Stimulated activated CD4-positive, alpha-beta T cell treated with anti-CD3 and anti-CD28 coated beads, TNF-alpha, amount 100 ng/mL, for 48 hours (primary cell): Measurements from ENCODE around the gene CFHR2.
"Not testable (repeated sequence)": the region's sequence is repeated elsewhere in the genome, so short reads cannot be mapped to it uniquely, and the experiment has no call there.

Experiments
- DNase-seq, 3 donors: peaks; one replicate each; pipeline ENCODE4 v3.0.0-alpha.2; 2020; ENCODE audit warnings: low read depth in 3 of 3

CFHR2 gene

GRCh38 chr1:196943568-196943967 lies at the start of gene CFHR2:
Gene CFHR2 (plus strand): TSS chr1:196943738. CDS start chr1:196943881, 143 bp downstream.
- DNase-seq = not testable (repeated sequence)

GRCh38 chr1:196896355-196896754 lies 47.2 kb upstream of the CFHR2 start:
- no peak for DNase-seq

- DNase-seq = no peak
These were observed 46.2 kb upstream of the CFHR2 start for GRCh38 chr1:196897158-196897828.

GRCh38 chr1:196902344-196902743 lies 41.2 kb upstream of the CFHR2 start:
- no peak for DNase-seq

GRCh38 chr1:196910215-196910614 lies 33.3 kb upstream of the CFHR2 start:
- DNase-seq = no peak

- not testable (repeated sequence) for DNase-seq
These were observed 31.3 kb upstream of the CFHR2 start for GRCh38 chr1:196912283-196912682.

- not testable (repeated sequence) for DNase-seq
These were observed 16.7 kb upstream of the CFHR2 start for GRCh38 chr1:196926839-196927238.

GRCh38 chr1:196932853-196933252 lies 10.7 kb upstream of the CFHR2 start:
- not testable (repeated sequence) for DNase-seq

- DNase-seq = no peak
These were observed 9.9 kb upstream of the CFHR2 start for GRCh38 chr1:196933531-196934189.

- DNase-seq = not testable (repeated sequence)
These were observed 2.1 kb upstream of the CFHR2 start for GRCh38 chr1:196941474-196941873.

GRCh38 chr1:196951711-196952394 lies 8.3 kb downstream of the CFHR2 start:
- no peak for DNase-seq

GRCh38 chr1:196954778-196955177 lies 11.2 kb downstream of the CFHR2 start:
- no peak for DNase-seq

- no peak for DNase-seq
These were observed 12.4 kb downstream of the CFHR2 start for GRCh38 chr1:196955926-196956325.

GRCh38 chr1:196960854-196961253 lies 17.3 kb downstream of the CFHR2 start:
- DNase-seq = no peak

- no peak for DNase-seq
These were observed 26.6 kb downstream of the CFHR2 start for GRCh38 chr1:196970182-196970581.

GRCh38 chr1:196976278-196976677 lies 32.7 kb downstream of the CFHR2 start:
- no peak for DNase-seq

- DNase-seq = no peak
These were observed 33.7 kb downstream of the CFHR2 start, which contains the start of gene CFHR5 for GRCh38 chr1:196977278-196977677. Gene CFHR5 (plus strand): TSS chr1:196977556. CDS start chr1:196977665, 109 bp downstream.

- DNase-seq = no peak
These were observed 37.3 kb downstream of the CFHR2 start for GRCh38 chr1:196980859-196981258.

GRCh38 chr1:196982247-196982646 lies 38.7 kb downstream of the CFHR2 start:
- not testable (repeated sequence) for DNase-seq

GRCh38 chr1:196991919-196992651 lies 48.5 kb downstream of the CFHR2 start:
- DNase-seq = not testable (repeated sequence)

GRCh38 chr1:196993916-196994315 lies 50.4 kb downstream of the CFHR2 start:
- DNase-seq = no peak

- DNase-seq = no peak
These were observed 53.9 kb downstream of the CFHR2 start for GRCh38 chr1:196997423-196997822.
